ENCODE data around the gene TRIM40.

- TF ChIP-seq CTCF (IDR thresholded peaks at IDR 0.05) = no peak
- TF ChIP-seq ZFX (IDR thresholded peaks at IDR 0.05; ENCODE audit: borderline replicate concordance) = no peak
Observed at GRCh38 chr6:30160008-30160784, 24.3 kb downstream of the TRIM40 start.
